GM06990 (cell line): Measurements from ENCODE around the gene GRAP2.

Experiments used
- DNase-seq: peaks from one replicate; pipeline ENCODE4 v3.0.0-alpha.2; 2011; ENCODE audit not compliant: insufficient read length; ENCODE audit errors: extremely low read depth
- H3K27me3 ChIP-seq: replicated peaks from 2 replicates; pipeline ENCODE4 v1.6.0; 2011; ENCODE audit warnings: low read length; ENCODE audit not compliant: control insufficient read depth, insufficient read depth
- H3K36me3 ChIP-seq: 2 replicates; pipeline ENCODE4 v1.5.1; 2011; ENCODE audit warnings: low read length; ENCODE audit not compliant: control insufficient read depth, insufficient read depth
- H3K4me3 ChIP-seq: replicated peaks from 2 replicates; pipeline ENCODE4 v1.5.1; 2011; ENCODE audit warnings: low read depth, mild to moderate bottlenecking, control low read depth, low read length
- CTCF ChIP-seq: IDR thresholded peaks from 2 replicates; pipeline ENCODE4 v1.5.1; 2011; ENCODE audit warnings: low read length, control low read depth, mild to moderate bottlenecking, inconsistent platforms; ENCODE audit not compliant: insufficient read depth, poor library complexity, severe bottlenecking

The GRAP2 gene

GRCh38 chr22:39923696-39924095, 22.8 kb downstream of the GRAP2 start:
- H3K4me3 ChIP-seq = no peak overlapping the region
- no peak for TF ChIP-seq CTCF
- no peaks in the 10 kb centered on the region for H3K36me3 ChIP-seq
- DNase-seq = no peak
- no peaks in the 10 kb centered on the region for H3K27me3 ChIP-seq

- no peaks in the 10 kb centered on the region for H3K27me3 ChIP-seq
- H3K4me3 ChIP-seq = no peak overlapping the region
- TF ChIP-seq CTCF = no peak
- no peaks in the 10 kb centered on the region for H3K36me3 ChIP-seq
- no peak for DNase-seq
These were observed 23.4 kb downstream of the GRAP2 start for GRCh38 chr22:39924286-39924685.

GRCh38 chr22:39925273-39925672, 24.4 kb downstream of the GRAP2 start:
- no peak overlapping the region for H3K4me3 ChIP-seq
- DNase-seq = no peak
- no peak for TF ChIP-seq CTCF
- H3K27me3 ChIP-seq = no peaks in the 10 kb centered on the region
- no peaks in the 10 kb centered on the region for H3K36me3 ChIP-seq

DNA sequence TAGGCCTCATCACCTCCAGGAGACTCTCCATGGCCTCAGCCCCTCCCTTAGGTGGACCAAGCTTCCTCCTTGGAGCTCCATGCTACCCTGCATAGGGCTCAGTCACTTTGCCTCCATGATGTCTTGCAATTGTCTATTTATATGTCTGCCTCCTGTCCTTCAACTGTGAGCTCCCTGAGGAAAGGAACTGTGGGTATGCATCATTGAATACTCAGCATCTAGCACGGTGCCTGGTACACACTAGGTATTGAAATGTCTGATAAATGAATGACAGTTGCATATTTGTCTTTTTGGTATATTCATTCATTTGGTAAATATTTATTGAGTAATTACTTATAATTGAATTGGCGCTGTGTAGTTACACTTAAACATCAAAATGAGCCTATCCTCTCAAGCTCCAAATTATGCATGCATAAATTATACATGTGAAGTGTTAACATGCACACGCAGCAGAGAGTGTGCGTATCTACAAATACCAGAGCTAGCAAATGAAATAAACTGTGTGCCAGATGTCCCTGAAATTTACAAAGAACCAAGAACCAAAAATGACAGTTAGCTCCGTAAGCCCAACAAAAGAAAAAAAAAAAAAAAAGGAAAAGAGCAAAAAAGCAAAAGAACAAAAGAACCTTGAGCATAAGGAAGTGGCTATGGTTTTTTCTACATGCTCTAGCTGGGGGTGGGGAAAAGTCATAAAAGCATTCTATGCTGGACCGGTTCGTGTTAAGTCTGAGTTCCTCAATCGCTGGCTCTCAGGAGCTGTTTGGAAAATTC, 25.2 kb downstream of the GRAP2 start:
- DNase-seq = no peak
- no peaks in the 10 kb centered on the region for H3K27me3 ChIP-seq
- no peak overlapping the region for H3K4me3 ChIP-seq
- no peaks in the 10 kb centered on the region for H3K36me3 ChIP-seq
- no peak for TF ChIP-seq CTCF

DNA sequence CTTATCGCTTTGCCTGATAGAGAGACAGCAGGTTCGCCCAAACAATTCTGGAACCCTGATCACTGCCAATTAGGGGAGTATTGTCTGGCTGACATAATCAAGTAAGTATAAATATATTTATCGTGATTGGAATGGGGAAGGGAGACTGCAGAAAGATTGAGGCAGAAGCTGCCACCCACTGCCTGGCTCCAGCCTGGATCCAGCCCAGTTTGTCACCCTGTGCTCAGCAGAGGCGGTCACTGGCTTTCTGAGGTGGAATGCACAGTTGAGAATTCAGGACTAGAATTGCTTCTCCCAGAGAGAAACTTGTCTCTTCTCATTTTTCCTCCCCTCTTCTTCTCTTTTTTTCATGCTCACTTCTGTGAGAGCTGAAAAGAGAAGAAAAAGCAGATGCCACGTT, 25.9 kb downstream of the GRAP2 start:
- no peaks in the 10 kb centered on the region for H3K36me3 ChIP-seq
- TF ChIP-seq CTCF = no peak
- no peaks in the 10 kb centered on the region for H3K27me3 ChIP-seq
- H3K4me3 ChIP-seq = no peak overlapping the region
- DNase-seq = no peak

GRCh38 chr22:39927544-39927943, 26.7 kb downstream of the GRAP2 start:
- DNase-seq = no peak
- no peaks in the 10 kb centered on the region for H3K27me3 ChIP-seq
- H3K4me3 ChIP-seq = no peak overlapping the region
- peak; percentile 4 for TF ChIP-seq CTCF
- no peaks in the 10 kb centered on the region for H3K36me3 ChIP-seq
